ENCODE data around the gene OR1M1.

- TF ChIP-seq EP300 (IDR thresholded peaks at IDR 0.05) (no peak), CTCF (IDR thresholded peaks at IDR 0.05) (no peak)
Measured at GRCh38 chr19:9054207-9054606, 32.7 kb upstream of the OR1M1 start.
